Tibial artery (tissue), 4 donors: Measurements from ENCODE around the gene SHROOM3.

Experiments
- DNase-seq, 2 donors: peaks; one replicate each; pipeline ENCODE4 v3.0.0-alpha.2; 2019
- H3K27ac ChIP-seq, 2 donors: fragments of 200-600 bp; sonication (generic) in 1 of 2; 1 replicate in 1 of 2; 2 replicates in 1 of 2; pipeline ENCODE4 v1.5.1; 2018 to 2019; ENCODE audit warnings: mild to moderate bottlenecking in 1 of 2
- H3K27me3 ChIP-seq, 2 donors: fragments of 200-600 bp; sonication (generic) in 1 of 2; one replicate each; pipeline versions ENCODE4 v1.5.1 to v1.6.0; 2016 to 2019
- H3K36me3 ChIP-seq, 3 donors: fragments of 200-600 bp; sonication (generic) in 2 of 3; one replicate each; pipeline ENCODE4 v1.5.1; 2016 to 2019; ENCODE audit warnings: mild to moderate bottlenecking in 2 of 3
- H3K4me1 ChIP-seq, 4 donors: fragments of 200-600 bp; sonication (generic) in 2 of 4; 1 replicate in 3 of 4; 2 replicates in 1 of 4; pipeline ENCODE4 v1.5.1; 2016 to 2019
- H3K4me3 ChIP-seq, 2 donors: fragments of 200-600 bp; sonication (generic) in 1 of 2; 1 replicate in 1 of 2; 2 replicates in 1 of 2; pipeline ENCODE4 v1.5.1; 2018 to 2019; ENCODE audit warnings: mild to moderate bottlenecking in 2 of 2
- H3K9me3 ChIP-seq, 3 donors: fragments of 200-600 bp; sonication (generic) in 1 of 3; one replicate each; pipeline ENCODE4 v1.5.1; 2016 to 2019
- CTCF ChIP-seq, 2 experiments: fragments of 200-600 bp in 1 of 2; fragments of 450-650 bp in 1 of 2; IDR thresholded peaks; one replicate each; pipeline ENCODE4 v1.5.1; 2017 to 2019; ENCODE audit warnings: antibody characterized with exemption in 2 of 2, mild to moderate bottlenecking in 1 of 2, moderate library complexity in 1 of 2
- intact Hi-C: fragments of 100-400 bp; cut with DNase I; formaldehyde crosslinking; loops from one replicate; pipeline ENCODE4 v1.15.0; 2023; ENCODE audit warnings: low total_unique reads

The SHROOM3 gene

GRCh38 chr4:76535603-76536372, 100.8 kb downstream of the SHROOM3 start:
- intact Hi-C loops: no loop called here
- H3K9me3 ChIP-seq: no peaks in the 10 kb centered on the region
- no peak overlapping the region for H3K4me3 ChIP-seq
- H3K4me1 ChIP-seq: peaks cover 0 to 11% (median 5%) of the 10 kb centered on the region in 4 donors
- no peaks in the 10 kb centered on the region for H3K27me3 ChIP-seq
- H3K27ac ChIP-seq: no peak overlapping the region
- no peaks in the 10 kb centered on the region for H3K36me3 ChIP-seq
- TF ChIP-seq CTCF (IDR thresholded peaks at IDR 0.05): no peak
- DNase-seq: no peak

- Histone ChIP-seq H3K4me1 (peaks cover 0 to 11% (median 5%) of the 10 kb centered on the region in 4 donors), H3K36me3 (no peaks in the 10 kb centered on the region), H3K4me3 (no peak overlapping the region), H3K9me3 (no peaks in the 10 kb centered on the region), H3K27ac (no peak overlapping the region), H3K27me3 (no peaks in the 10 kb centered on the region)
- no peak for DNase-seq
- no peak for TF ChIP-seq CTCF (IDR thresholded peaks at IDR 0.05)
- intact Hi-C loops: no loop called here
Observed at GRCh38 chr4:76536373-76536689, 101.3 kb downstream of the SHROOM3 start.

GRCh38 chr4:76538296-76538695, 103.3 kb downstream of the SHROOM3 start:
- no peak for DNase-seq
- TF ChIP-seq CTCF (IDR thresholded peaks at IDR 0.05): no peak
- intact Hi-C loops: no loop called here
- H3K9me3 ChIP-seq: no peaks in the 10 kb centered on the region
- no peak overlapping the region for H3K27ac ChIP-seq
- no peaks in the 10 kb centered on the region for H3K27me3 ChIP-seq
- no peak overlapping the region for H3K4me3 ChIP-seq
- H3K4me1 ChIP-seq: peaks cover 0 to 11% (median 5%) of the 10 kb centered on the region in 4 donors
- H3K36me3 ChIP-seq: no peaks in the 10 kb centered on the region

- peaks cover 0 to 11% (median 5%) of the 10 kb centered on the region in 4 donors for H3K4me1 ChIP-seq
- H3K27me3 ChIP-seq: no peaks in the 10 kb centered on the region
- TF ChIP-seq CTCF (IDR thresholded peaks at IDR 0.05): no peak
- no peaks in the 10 kb centered on the region for H3K36me3 ChIP-seq
- H3K27ac ChIP-seq: peak overlapping the region; percentile 21 to 34
- DNase-seq: no peak
- H3K9me3 ChIP-seq: no peaks in the 10 kb centered on the region
- intact Hi-C loops: no loop called here
- no peak overlapping the region for H3K4me3 ChIP-seq
Observed at GRCh38 chr4:76539979-76540378, 105.0 kb downstream of the SHROOM3 start.

- no peak for DNase-seq
- TF ChIP-seq CTCF (IDR thresholded peaks at IDR 0.05): no peak
- Histone ChIP-seq H3K27ac (peak overlapping the region; percentile 21 to 34), H3K4me3 (no peak overlapping the region), H3K36me3 (no peaks in the 10 kb centered on the region), H3K9me3 (no peaks in the 10 kb centered on the region), H3K4me1 (peaks cover 0 to 11% (median 5%) of the 10 kb centered on the region in 4 donors), H3K27me3 (no peaks in the 10 kb centered on the region)
- intact Hi-C loops: no loop called here
Observed at GRCh38 chr4:76540486-76540885, 105.5 kb downstream of the SHROOM3 start.
